Medulla oblongata (tissue), 1 donor: Measurements from ENCODE around the gene PDIA3.
"Not testable (repeated sequence)": the region's sequence is repeated elsewhere in the genome, so short reads cannot be mapped to it uniquely, and the experiment has no call there.

Source experiments
- DNase-seq: peaks from one replicate; pipeline ENCODE4 v3.0.0-alpha.2; 2015; ENCODE audit errors: extremely low spot score

The PDIA3 gene

DNA sequence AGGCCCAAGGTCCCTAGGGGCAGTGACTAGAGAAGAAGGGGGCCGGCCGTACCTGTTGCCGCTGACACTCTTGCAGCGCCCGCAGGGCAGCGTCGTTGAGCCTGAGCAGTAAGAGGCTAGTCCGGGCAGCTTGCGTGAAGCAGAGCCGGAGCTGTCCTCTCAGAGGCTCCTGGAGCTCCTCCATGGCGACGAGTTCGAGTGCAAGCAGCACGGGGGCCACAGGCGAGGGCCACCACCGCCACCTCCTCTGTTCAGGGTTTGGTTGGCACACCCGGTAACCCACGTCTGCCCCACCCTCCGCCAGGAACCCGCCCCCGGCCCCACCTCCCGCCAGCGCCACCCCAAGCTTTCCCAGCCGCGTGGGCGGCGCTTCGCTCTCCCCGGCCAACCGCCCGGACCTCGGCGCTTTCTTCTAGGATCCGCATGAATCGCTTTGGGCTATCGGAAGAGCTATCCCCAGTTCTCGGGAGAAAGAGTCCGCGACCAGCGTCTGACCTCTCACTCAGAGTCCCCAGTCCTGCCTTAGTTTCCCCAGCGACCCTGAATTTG lies 30.6 kb downstream of the PDIA3 start, which contains the start of gene ELL3:
Gene ELL3, minus strand, starts transcription at position 249 of the 549 bp plus-strand sequence. Its CDS starts 65 bp downstream, at position 184.
- DNase-seq: peak; percentile 70

DNA sequence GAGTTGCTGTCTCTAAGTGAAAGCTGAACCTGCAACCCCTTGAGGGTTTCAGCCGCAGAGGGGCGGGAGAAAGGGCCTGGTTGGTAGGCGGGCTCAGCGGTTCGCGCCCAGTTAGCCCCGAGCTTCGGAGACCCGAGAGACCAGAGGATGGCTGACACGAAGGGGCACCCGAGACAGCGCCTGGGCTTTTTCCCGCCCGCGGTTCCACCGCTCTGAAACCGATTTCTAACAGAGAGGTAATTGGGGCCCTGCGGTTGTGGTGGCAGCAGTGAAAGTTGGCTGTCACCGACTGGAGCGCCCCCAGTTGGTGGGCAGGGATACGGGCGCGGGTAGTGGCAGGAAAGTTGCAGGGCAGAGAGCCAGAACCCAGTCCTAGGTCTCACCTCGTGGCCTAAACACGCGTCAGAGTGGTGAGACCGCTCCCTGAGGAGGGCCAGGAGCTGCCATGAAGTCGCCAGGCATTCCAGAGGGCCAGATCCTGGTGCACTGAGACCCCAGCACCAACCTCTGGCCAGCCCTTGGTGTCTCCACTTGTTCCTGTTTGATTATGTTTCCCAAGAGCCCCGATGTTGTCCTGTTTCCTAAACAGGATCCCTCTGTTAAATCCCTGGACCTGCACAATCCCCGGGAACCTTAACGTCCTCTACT lies 31.2 kb downstream of the PDIA3 start:
- peak; percentile 79 for DNase-seq

DNA sequence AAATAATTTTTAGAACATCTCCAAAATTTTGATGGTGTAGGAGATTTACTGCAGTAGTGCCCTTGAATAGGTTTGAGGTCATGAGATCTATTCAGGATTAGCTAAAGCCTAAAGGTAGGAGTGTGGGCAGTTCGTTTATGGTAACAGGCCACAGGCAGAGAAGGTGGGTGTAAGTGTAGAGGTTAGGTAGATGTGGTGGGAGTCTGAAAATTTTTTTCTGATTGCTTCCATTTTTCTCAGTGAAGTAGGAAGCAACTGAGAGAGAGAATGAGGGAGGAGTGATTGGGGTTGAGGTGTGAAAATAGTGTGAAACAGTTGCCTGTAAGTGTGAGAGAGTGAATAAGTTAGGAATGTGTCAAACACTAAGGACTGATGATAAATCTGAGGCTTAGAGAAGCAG lies 32.8 kb downstream of the PDIA3 start:
- no peak for DNase-seq

DNA sequence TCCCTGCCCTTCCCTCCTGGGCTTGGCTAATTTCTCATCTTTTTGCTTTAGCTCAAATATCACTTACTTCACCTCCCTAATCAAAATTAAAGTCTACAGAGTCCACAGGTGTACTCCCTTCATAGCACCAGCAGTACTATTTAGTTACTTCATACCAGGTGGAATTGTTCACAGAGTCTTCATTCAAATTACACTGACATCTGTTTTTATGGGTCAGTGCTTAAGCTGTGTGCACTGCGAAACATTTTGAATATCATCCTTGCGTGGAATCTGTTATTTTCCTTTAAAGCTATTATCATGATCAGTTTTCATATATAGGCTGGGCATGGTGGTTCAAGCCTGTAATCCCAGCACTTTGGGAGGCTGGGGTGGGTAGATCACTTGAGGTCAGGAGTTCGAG lies 43.2 kb downstream of the PDIA3 start:
- no peak for DNase-seq

DNA sequence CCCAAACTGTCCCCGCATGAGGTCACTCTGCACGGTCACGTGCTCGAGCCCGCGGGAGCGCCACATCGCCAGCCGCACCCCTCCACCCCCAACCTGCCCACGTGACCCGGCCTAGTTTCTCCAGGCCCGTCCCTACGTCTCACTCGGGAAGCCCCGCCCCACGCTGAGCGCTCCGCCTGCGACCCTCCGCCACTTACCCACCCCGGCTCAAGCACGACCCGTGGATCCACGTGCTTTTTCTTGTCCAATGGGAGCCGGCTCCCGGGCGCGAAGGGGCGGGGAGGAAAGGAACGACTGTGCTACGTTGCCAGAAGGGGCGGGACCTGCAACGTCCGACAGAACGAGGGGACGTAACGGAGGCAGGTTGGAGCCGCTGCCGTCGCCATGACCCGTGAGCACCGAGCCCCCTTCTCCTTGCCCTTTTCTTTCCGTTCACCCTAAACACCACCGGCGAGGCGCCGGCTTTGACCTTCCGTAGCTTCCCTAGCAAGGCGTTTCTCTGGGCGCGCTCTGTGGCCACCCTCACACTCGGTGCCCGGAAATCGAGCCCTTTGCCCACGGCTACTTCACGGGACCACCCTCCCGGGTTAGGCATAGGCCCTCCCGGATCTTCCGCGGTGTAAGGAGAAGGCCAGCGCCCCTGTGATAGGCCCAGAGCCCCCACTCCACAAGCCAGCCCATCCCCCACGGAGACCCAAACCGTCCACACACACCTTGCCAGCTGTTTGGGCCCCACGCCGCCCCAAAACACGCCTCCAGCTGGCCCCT lies 45.9 kb downstream of the PDIA3 start, which contains the start of gene SERF2:
Gene SERF2, plus strand, starts transcription at position 328 of the 768 bp plus-strand sequence. Its CDS starts 57 bp downstream, at position 385.
- peak; percentile 100 for DNase-seq

DNA sequence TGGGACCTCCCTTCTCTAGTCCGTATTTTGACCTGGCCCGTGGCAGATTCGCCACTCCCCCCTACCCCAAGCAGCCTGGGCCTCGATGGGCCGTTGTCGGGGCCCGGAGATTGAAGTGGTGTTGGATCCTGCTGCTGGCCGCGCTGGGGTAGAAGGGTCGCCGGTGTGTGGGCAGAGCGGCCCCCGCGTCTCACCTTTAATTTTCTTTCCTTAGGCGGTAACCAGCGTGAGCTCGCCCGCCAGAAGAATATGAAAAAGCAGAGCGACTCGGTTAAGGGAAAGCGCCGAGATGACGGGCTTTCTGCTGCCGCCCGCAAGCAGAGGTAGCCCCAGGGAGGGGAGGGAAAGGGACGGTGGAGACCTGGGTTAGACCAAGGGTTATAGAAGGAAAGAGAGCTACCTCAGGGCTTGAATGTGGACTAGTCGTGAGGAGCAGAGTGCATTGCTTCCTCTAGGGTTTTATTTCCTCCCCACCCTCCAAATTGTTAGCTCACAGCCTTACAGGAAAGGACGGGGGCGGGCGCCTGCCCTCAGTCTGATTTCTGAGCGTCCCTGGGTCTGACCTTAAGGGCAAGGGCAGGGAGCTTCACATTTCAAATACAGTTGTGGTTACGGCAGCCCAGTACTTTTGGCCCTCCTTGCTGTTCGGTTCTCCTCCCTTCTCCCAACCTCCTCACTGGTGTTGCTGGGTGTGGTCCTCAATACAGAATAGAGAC lies 46.7 kb downstream of the PDIA3 start:
- DNase-seq: no peak

DNA sequence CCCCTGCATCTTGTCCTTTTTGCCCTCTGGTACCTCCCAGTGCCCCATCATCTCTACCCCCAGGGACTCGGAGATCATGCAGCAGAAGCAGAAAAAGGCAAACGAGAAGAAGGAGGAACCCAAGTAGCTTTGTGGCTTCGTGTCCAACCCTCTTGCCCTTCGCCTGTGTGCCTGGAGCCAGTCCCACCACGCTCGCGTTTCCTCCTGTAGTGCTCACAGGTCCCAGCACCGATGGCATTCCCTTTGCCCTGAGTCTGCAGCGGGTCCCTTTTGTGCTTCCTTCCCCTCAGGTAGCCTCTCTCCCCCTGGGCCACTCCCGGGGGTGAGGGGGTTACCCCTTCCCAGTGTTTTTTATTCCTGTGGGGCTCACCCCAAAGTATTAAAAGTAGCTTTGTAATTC lies 47.4 kb downstream of the PDIA3 start:
- DNase-seq: no peak

DNA sequence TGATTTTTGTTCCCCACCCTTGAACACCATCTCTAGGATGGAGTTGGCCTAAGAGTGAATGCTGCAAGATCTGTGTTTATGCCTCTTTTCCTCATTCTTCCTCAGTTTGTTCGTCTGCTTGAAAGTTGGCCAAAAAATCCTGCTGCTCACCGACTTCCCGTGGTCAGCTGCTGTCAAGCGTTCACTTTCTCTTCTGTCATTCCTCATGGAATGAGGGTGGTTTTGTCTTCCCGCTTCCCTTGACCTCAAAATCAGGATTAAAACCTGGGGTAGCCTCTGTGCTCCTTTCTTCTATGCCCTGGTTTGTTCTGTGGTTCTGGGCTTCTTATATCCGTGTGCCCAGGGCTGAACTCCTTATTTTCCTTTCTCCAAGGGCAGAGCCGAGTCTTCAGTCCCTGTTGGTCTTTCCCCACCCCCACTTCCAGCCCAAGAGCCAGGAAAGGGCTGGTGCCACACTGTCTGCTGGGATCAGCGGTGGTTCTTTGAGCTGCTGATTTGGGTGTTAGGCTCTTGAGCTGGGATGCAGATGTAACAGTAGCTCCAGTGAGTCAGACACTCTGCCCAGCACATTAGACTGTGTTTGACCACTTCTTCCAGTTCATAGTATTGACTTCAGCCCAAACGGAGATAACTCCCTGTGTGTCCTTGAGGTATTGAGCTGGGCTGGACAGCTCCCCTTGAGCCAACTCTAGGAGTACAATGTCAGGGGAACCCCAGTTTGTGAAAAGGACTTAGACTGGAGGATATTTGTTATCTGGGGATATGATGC lies 48.2 kb downstream of the PDIA3 start:
- DNase-seq: no peak

DNA sequence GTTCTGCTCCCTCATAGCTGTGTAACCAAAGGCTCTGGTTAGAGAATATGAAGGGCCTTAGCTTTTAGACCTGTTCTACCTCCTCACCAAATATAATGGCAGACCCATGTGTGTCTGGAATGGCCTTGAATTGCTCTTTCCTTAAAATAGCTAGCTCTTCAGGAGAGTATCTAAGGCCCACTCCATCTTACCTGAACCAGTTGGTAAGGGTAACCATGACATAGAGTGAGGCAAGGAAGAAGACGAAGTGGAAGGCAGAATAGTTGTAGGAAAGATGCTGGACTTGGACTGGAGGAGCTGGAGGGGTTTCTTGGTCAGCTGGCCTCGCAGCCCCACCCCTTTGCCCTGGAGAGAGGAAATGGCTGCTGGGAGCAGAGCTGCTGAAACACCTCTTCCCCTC lies 49.0 kb downstream of the PDIA3 start:
- no peak for DNase-seq

DNA sequence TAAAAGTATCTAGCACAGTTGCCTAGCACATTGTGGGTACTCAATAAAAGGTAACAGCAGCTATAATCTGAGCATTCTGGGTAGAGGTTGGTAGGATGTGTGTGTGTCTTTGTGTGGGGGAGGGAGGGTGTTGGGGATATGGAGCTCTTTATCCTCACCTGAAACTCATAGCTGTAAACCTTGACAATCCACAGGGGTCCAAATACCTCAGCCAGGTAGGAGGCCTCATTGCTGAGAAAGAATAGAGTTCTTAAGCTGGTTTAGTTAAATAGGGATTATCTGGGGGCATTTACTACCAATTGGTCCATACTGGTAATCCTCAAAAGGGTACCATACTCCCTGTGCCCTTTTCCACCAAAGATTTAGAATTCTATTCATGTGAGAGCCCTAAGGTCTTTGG lies 49.8 kb downstream of the PDIA3 start:
- DNase-seq: no peak

DNA sequence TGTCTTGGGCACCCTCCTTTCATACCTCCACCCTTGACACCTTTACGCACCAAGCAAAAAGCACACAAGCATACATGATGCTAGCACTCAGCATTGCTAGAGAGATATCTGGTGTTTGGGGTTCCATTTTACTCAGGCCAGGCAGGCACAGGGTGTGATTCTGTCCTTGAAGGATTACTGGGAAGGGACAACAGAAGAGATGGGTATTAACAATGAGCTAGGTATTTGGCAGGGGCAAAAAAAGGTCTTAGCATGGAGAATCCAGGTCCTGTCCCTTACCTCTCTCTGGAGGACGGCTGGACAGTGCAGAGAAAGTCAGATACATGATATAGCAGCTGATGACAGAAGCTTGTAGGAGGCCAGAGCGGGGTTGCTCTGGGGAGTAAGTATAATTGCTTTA lies 50.3 kb downstream of the PDIA3 start:
- DNase-seq: no peak

DNA sequence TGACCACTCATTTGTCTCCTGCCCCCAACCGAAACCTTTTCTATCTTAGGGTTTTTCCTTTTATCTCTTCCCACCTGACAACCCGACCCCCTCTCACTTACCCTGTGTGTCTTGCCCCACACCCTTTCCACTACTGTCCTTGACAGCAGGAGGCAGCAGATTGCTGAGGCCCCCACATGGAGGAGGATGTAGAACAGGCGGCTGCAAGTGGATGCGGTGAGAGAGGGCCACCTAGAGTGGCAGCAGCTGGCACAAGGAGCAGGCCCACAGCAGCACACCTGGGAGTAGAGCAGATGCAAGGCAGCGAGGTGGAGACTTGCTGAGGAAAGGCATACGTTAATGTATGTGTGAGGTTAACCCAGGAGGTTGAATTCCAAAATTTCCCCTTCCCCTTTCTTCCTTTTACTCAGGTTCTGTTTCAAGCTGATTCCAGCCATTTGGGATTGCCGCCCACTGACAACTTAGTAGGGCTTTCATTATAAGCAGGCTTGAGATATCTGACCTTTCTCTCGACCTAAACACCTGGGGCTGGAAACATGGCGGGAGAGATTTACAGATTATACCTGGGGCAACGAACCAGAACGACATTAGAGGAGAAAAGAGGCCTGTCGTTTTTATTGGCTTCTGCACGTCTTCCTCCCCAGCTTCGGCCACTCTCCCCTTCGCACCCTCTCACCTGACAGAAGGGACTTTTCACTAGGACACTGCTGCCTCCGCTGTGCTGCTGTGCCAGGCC lies 53.1 kb downstream of the PDIA3 start:
- DNase-seq: no peak

DNA sequence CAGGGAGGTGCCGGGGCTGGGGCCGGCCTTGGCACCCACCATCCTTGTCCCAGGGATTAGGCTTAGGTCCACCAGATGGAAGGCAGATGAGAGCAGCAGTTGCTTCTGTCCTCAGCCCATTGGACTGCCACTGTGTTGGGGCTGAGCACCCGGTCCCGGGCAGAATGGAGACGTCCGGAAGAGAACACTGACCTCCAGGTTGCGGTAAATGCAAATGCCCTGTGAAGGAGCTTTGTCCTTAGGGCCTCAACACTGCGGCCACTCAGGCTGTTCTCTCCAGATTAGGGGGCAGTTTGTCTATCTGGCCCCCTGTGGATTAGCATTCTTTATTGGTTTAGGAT lies 53.7 kb downstream of the PDIA3 start, which contains the start of gene SERINC4:
Gene SERINC4, minus strand, starts transcription at position 276 of the 341 bp plus-strand sequence. Its CDS starts 234 bp downstream, at position 42.
- no peak for DNase-seq

DNA sequence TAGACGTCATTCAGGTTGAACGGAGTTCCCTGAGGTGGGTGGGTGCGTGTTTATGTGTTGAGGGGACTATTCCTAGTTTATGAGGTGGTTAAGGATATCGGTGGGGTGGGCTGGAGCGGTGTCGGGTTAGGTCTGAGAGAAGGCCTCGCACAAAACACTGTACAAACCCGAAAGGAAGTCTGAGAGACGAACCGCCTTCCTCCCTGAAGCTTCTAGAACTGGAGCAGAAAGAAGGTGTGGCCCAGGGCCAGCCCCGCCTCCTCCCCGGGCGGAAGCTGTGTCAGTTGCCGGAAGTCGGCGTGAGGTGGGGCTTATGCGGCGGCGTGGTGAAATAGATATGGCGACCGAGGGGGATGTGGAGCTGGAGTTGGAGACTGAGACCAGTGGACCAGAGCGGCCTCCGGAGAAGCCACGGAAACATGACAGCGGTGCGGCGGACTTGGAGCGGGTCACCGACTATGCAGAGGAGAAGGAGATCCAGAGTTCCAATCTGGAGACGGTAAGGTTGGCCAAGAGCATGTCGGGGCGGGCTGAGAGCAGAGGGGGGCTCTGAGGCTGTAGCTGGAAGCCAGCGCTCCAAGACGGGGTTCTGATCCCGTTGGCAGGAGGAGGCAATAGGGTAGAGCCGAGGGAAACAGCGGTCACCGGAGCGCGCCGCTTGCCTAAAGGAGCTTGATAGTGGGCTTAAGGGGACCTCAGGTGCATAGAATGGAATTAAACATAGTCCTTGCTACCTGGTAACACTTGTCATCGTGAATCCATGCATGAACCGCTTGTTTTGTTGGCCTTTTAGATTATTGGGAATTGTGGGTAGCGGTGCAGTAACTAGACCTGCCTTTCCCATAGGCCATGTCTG lies 54.3 kb downstream of the PDIA3 start, which contains the start of gene HYPK:
Gene HYPK, plus strand, starts transcription at position 314 of the 856 bp plus-strand sequence. Its CDS starts 24 bp downstream, at position 338.
- DNase-seq: peak; percentile 97

DNA sequence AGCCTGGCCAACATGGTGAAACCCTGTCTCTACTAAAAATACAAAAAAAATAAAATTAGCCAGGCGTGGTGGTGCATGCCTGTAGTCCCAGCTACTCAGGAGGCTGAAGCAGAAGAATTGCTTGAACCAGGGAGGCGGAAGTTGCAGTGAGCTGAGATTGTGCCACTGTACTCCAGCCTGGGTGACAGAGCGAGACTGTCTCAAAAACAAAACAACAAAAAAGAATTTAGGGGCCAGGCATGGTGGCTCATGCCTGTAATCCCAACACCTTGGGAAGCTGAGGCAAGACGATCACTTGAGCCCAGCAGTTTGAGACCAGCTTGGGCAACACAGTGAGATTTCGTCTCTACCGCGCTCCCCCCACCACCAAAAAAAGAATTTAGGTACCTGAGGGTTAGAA lies 56.4 kb downstream of the PDIA3 start:
- DNase-seq: not testable (repeated sequence)

DNA sequence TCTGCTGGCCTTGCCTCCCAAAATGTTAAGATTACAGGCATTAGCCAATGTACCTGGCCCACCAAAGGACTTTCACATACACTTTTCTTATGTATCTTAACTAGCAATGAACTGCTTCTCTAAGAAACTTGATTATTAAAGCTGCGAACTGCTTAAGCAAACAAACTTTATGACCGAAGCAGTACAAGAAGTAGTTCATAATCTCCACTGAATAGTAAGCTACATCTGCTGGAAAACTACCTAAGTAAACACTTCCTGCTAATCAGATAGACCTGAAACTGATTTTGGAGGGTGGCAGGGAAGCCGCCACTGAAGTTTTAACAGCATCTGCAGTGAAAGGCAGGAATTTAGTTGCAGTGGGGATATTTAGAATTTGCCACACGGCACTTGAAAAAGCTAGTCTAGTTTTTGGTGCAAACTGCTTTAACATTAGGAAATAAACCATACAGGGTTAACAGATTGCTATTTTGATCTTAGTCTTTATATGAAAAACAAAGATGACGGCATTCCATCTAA lies 62.3 kb downstream of the PDIA3 start:
- DNase-seq: no peak

DNA sequence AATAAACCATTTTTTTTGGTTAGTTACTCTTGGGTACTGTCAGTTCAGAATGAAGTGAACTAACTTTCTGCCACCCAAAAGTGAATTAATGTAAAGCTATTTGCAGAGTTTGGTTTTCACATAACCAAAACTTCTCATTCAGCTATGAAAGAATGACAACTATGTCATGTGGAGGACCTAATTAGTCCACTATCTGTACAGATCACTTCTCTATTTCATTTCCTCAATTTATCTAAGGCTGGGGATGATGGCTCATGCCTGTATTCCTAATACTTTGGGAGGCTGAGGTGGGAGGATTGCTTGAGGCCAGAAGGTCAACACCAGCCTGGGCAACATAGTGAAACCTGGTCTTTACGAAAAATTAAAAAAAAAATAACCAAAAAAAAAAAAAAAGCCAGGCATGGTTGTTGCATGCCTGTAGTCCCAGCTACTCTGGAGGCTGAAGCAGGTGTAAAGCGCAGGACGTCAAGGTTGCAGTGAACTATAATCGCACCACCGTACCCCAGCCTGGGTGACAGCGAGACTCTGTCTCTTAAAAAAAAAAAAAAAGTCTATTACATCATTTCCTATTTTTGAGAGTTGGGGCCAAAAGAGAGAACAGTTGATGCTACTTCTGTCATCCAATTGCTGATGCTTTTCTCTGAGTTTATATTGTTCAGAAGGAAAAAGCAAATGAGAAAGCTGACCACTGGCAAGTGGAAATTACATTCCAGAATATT lies 62.9 kb downstream of the PDIA3 start:
- DNase-seq: no peak

DNA sequence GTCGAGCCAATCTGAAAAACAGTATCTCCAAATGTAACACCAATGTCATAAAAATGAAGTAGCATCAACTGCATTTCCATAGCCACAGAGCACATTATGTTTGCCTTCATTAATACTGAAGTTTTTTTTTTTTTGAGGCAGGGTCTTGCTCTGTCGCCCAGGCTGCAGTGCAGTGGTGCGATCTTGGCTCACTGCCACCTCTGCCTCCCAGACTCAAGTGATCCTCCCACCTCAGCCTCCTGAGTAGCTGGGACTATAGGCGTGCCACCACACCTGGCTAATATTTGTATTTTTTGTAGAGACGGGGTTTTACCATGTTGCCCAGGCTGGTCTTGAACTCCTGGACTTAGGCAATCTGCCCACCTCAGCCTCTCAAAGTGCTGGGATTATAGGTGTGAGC lies 68.8 kb downstream of the PDIA3 start:
- DNase-seq: not testable (repeated sequence)

DNA sequence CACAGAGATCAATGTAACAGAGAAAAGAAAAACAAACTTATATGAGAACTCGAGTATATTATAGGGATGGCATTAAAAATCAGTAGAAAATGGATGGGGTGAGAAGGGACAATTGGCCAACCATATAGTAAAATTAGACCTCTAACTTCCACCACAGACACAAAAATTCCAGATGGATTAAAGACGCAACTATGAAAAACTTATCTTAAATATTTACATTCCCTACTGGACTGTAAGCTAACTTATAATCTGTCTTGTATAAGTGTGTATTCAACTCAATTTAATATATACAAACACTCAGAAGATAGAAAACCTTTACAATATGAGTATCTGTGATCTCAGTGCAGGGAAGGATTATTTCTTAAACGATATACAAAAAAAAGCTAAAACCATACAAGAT lies 75.3 kb downstream of the PDIA3 start:
- no peak for DNase-seq
